D721Med (cell line): ENCODE measurements around the gene EYA4.

Source experiments
- DNase-seq: peaks from one replicate; pipeline ENCODE4 v3.0.0; 2011; ENCODE audit warnings: low spot score; ENCODE audit not compliant: insufficient read length
- FAIRE-seq: peaks from 2 replicates; lab custom pipeline; 2011; peaks lifted over from hg19 to GRCh38; lab: Jason Lieb, UNC
- CTCF ChIP-seq: IDR thresholded peaks from 2 replicates; pipeline ENCODE4 v1.5.1; 2012; ENCODE audit warnings: mild to moderate bottlenecking, control low read depth; ENCODE audit not compliant: insufficient read depth; ENCODE audit errors: missing control alignments

The EYA4 gene

GRCh38 chr6:133241086-133241900 is at the start of gene EYA4:
TSS of gene EYA4 (plus strand) at chr6:133241357. CDS start at chr6:133274781, 33,424 bp downstream.
- FAIRE-seq (no peak), DNase-seq (no peak)
- TF ChIP-seq CTCF = no peak

GRCh38 chr6:133193396-133193795 is 47.8 kb upstream of the EYA4 start:
- DNase-seq (no peak), FAIRE-seq (no peak)
- no peak for TF ChIP-seq CTCF

- DNase-seq (no peak), FAIRE-seq (no peak)
- no peak for TF ChIP-seq CTCF
These were observed 42.4 kb upstream of the EYA4 start for GRCh38 chr6:133198725-133199124.

GRCh38 chr6:133201231-133201630 is 39.9 kb upstream of the EYA4 start:
- no peak for TF ChIP-seq CTCF
- FAIRE-seq (no peak), DNase-seq (no peak)

- FAIRE-seq = no peak
- DNase-seq = no peak
- TF ChIP-seq CTCF = no peak
These were observed 38.4 kb upstream of the EYA4 start for GRCh38 chr6:133202610-133203343.

- no peak for FAIRE-seq
- no peak for TF ChIP-seq CTCF
These were observed 37.8 kb upstream of the EYA4 start for GRCh38 chr6:133203344-133203697.

GRCh38 chr6:133205304-133205703 is 35.9 kb upstream of the EYA4 start:
- no peak for TF ChIP-seq CTCF
- no peak for DNase-seq
- no peak for FAIRE-seq

More at GRCh38 chr6:133203344-133203697, 37.8 kb upstream of the EYA4 start:
- no peak for DNase-seq
